DND-41 (cell line): ENCODE measurements around the gene KASH5.

Experiments used
- ATAC-seq: fragments of 200-7000 bp; cut with Tn5 transposase; 3 replicates; pipeline ENCODE4 v1.9.1; 2021; ENCODE audit warnings: low read depth; ENCODE audit not compliant: insufficient read depth
- DNase-seq: peaks from one replicate; pipeline ENCODE4 v3.0.0-alpha.2; 2020
- H2AFZ ChIP-seq: 2 replicates; pipeline ENCODE4 v1.6.0; 2012; ENCODE audit warnings: low read depth, low read length
- H3K27ac ChIP-seq: 2 replicates; pipeline ENCODE4 v1.5.1; 2012; ENCODE audit warnings: low read length, inconsistent platforms
- H3K27me3 ChIP-seq: fragments of 200-600 bp; sonication (generic); 2 replicates; pipeline ENCODE4 v1.6.0; 2012; ENCODE audit warnings: low read length, mild to moderate bottlenecking, inconsistent platforms; ENCODE audit not compliant: insufficient read depth, poor library complexity
- H3K36me3 ChIP-seq: 2 replicates; pipeline ENCODE4 v1.5.1; 2012; ENCODE audit warnings: low read length, inconsistent platforms; ENCODE audit not compliant: insufficient read depth
- H3K4me1 ChIP-seq: 2 replicates; pipeline ENCODE4 v1.5.1; 2012; ENCODE audit warnings: mild to moderate bottlenecking, low read length; ENCODE audit not compliant: insufficient read depth
- H3K4me2 ChIP-seq: 2 replicates; pipeline ENCODE4 v1.6.0; 2012; ENCODE audit warnings: mild to moderate bottlenecking, moderate library complexity, low read length, inconsistent platforms; ENCODE audit not compliant: insufficient read depth
- H3K4me3 ChIP-seq, 2 experiments: fragments of 200-600 bp in 1 of 2; shearing (Covaris generic) in 1 of 2; 2 replicates each; pipeline ENCODE4 v1.5.1; 2012 to 2016; ENCODE audit warnings: inconsistent platforms in 2 of 2, low read length in 2 of 2, mild to moderate bottlenecking in 2 of 2, low read depth in 1 of 2, moderate library complexity in 1 of 2
- H3K79me2 ChIP-seq: 2 replicates; pipeline ENCODE4 v1.6.0; 2012; ENCODE audit warnings: low read length, inconsistent platforms; ENCODE audit not compliant: insufficient read depth
- H3K9ac ChIP-seq: 2 replicates; pipeline ENCODE4 v1.6.0; 2012; ENCODE audit warnings: low read depth, mild to moderate bottlenecking, inconsistent platforms, low read length, moderate library complexity
- H3K9me3 ChIP-seq: 2 replicates; pipeline ENCODE4 v1.5.1; 2012; ENCODE audit warnings: low read length, moderate library complexity, mild to moderate bottlenecking, inconsistent platforms; ENCODE audit not compliant: insufficient read depth, severe bottlenecking
- H4K20me1 ChIP-seq: 2 replicates; pipeline ENCODE4 v1.6.0; 2012; ENCODE audit warnings: low read length; ENCODE audit not compliant: insufficient read depth
- EZH2 ChIP-seq: IDR thresholded peaks from 3 replicates; pipeline ENCODE4 v1.6.1; 2012; ENCODE audit warnings: borderline replicate concordance, low read depth, mild to moderate bottlenecking, moderate library complexity, low read length, inconsistent platforms; ENCODE audit not compliant: severe bottlenecking
- TF ChIP-seq, protein P1 (sequence below): IDR thresholded peaks from 2 replicates; pipeline ENCODE4 v1.5.1; 2012; ENCODE audit warnings: borderline replicate concordance, low read length, moderate library complexity, mild to moderate bottlenecking; ENCODE audit not compliant: poor library complexity, severe bottlenecking; ENCODE audit errors: extremely low read depth

KASH5 gene

DNA sequence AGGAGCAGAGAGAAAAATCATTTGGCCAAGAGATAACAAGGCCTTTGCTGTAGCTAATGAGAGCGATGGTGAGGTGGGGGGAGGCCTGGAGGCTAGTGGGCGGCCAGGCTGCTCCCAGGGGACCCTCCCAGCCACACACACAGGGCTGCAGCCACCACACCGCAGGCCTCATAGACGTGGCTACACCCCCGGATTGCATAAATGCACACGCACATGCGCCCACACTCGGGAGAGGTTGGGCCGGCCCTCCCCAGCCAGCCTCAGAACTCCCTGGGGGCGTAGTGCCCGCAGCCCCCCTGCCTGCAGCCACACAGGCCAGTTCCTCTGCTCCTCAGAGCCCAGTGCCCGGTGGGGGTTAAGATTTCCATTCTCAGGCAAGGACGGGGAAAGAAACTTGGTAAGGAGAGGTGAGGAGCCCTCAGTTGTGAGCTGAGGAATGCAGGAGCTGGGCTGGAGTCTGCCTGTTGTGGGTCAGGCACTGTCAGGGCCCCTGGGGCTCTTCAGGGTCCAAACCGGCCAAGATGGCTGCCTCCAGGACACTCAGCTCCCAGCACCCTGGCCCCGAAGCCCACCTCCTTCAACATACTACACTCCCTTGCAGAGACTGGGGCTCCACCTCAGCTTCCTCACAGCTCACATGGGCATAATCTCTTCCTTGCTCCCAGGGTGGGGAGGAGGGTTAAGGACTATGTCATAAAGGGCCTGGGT is 27.2 kb downstream of the KASH5 start:
- Histone ChIP-seq H2AFZ (no peak overlapping the region), H3K4me2 (no peak overlapping the region)
- no peak for ATAC-seq

DNA sequence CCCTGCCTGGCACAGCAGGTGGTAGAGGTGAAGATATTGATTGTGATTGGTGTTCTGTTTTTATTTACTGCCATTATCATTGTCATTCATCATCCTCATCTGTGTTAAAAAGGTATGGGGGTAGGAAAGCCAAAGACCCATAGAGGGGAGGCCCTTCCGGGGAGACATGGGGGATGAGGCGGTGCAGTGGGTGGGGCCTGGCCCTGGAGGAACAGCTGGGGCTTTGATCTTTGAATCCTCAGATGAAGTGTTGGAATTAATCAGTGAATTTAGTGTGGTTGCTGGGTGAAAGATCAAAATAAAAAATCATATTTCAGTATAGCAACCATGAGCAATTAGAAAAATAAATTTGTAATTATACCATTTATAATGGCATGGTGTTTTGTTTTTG is 27.8 kb downstream of the KASH5 start:
- DNase-seq: no peak
- Histone ChIP-seq H3K4me3 (no peak overlapping the region), H3K79me2 (no peaks in the 10 kb centered on the region), H2AFZ (no peak overlapping the region), H3K36me3 (no peaks in the 10 kb centered on the region), H3K27ac (no peak overlapping the region), H3K9me3 (no peaks in the 10 kb centered on the region), H3K4me2 (no peak overlapping the region), H4K20me1 (no peaks in the 10 kb centered on the region), H3K9ac (no peak overlapping the region), H3K27me3 (peaks cover 10% of the 10 kb centered on the region), H3K4me1 (no peaks in the 10 kb centered on the region)
- no peak; the same call in 2 of the 3 replicates for ATAC-seq
- TF ChIP-seq, protein P1, sequence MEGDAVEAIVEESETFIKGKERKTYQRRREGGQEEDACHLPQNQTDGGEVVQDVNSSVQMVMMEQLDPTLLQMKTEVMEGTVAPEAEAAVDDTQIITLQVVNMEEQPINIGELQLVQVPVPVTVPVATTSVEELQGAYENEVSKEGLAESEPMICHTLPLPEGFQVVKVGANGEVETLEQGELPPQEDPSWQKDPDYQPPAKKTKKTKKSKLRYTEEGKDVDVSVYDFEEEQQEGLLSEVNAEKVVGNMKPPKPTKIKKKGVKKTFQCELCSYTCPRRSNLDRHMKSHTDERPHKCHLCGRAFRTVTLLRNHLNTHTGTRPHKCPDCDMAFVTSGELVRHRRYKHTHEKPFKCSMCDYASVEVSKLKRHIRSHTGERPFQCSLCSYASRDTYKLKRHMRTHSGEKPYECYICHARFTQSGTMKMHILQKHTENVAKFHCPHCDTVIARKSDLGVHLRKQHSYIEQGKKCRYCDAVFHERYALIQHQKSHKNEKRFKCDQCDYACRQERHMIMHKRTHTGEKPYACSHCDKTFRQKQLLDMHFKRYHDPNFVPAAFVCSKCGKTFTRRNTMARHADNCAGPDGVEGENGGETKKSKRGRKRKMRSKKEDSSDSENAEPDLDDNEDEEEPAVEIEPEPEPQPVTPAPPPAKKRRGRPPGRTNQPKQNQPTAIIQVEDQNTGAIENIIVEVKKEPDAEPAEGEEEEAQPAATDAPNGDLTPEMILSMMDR: no peak
- TF ChIP-seq EZH2: no peak

More for the DNA sequence above, 27.2 kb downstream of the KASH5 start:
- TF ChIP-seq EZH2: no peak
- TF ChIP-seq, protein P1: no peak
- peaks cover 10% of the 10 kb centered on the region for H3K27me3 ChIP-seq
- no peak overlapping the region for H3K9ac ChIP-seq
- H3K79me2 ChIP-seq: no peaks in the 10 kb centered on the region
- H3K27ac ChIP-seq: no peak overlapping the region
- H3K4me1 ChIP-seq: no peaks in the 10 kb centered on the region
- no peak overlapping the region for H3K4me3 ChIP-seq
- no peak for DNase-seq
- H4K20me1 ChIP-seq: no peaks in the 10 kb centered on the region
- no peaks in the 10 kb centered on the region for H3K9me3 ChIP-seq
- no peaks in the 10 kb centered on the region for H3K36me3 ChIP-seq

DNA sequence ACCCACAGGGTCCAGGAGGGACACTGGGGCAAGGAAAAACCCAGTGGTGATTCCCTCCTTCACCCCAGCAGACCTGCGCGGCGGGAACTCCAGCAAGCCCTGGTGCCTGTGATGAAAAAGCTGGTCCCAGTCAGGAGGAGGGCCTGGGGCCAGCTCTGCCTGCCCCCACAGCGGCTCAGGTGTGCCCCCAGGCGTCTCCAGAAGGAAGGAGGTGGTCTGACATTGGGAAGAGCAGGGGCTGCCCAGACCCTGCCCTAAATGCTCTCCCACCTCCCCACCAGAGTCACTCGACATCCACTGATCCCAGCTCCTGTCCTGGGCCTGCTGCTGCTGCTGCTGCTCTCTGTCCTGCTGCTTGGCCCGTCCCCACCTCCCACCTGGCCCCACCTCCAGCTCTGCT is 29.0 kb downstream of the KASH5 start:
- H3K27ac ChIP-seq: no peak overlapping the region
- H3K9me3 ChIP-seq: no peaks in the 10 kb centered on the region
- no peaks in the 10 kb centered on the region for H4K20me1 ChIP-seq
- H3K9ac ChIP-seq: no peak overlapping the region
- H2AFZ ChIP-seq: no peak overlapping the region
- no peak overlapping the region for H3K4me2 ChIP-seq
- TF ChIP-seq EZH2: no peak
- TF ChIP-seq, protein P1: no peak
- no peaks in the 10 kb centered on the region for H3K36me3 ChIP-seq
- DNase-seq (no peak), ATAC-seq (no peak)
- H3K4me1 ChIP-seq: no peaks in the 10 kb centered on the region
- H3K27me3 ChIP-seq: peaks cover 10% of the 10 kb centered on the region
- H3K79me2 ChIP-seq: no peaks in the 10 kb centered on the region
- no peak overlapping the region for H3K4me3 ChIP-seq
